Myocyte (in vitro differentiated cells): Measurements from ENCODE around the gene SLC35E3. TPM values are rescaled to one million over a fixed set of nuclear protein-coding genes. Genes with fewer than 3 reads are reported as not detected.
A peak's percentile ranks its signal among the peaks of the same experiment; 100 is the strongest.

Experiments
- DNase-seq: peaks from one replicate; pipeline ENCODE4 v3.0.0-alpha.2; 2012; ENCODE audit warnings: low read depth
- total RNA-seq: library from RNA; depleted of rRNA; stranded (reverse); fragments of >200 nt; gene quantifications from 2 replicates; pipeline ENCODE4 v1.2.3, GENCODE V29; 2014

The SLC35E3 gene
- total RNA-seq, 1 donor from 2014 or later, result 4.2 TPM

- DNase-seq, result no peak
Measured at GRCh38 chr12:68769941-68770340, 24.0 kb downstream of the SLC35E3 start.

- DNase-seq, result no peak
Measured at GRCh38 chr12:68771223-68771925, 25.4 kb downstream of the SLC35E3 start.

DNA sequence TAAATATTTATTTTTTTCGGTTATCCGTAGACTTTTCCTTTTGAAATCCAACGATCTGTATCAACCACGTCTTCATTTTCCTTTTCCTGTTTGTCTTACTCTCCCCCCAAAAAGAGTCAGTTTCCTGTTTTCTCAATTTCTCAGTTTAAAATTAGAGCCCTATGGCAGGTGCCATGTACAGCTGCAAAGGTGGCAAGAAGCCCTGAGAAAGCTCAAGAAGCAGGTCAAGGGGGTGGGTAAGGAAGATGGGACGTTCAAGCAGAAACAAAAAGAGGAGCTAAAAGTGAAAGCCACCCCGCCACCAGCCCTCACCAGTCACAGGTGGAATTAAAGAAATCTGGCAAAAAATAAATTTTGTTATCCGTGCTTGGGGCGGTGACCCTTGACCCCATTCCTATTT lies 26.7 kb downstream of the SLC35E3 start:
- no peak for DNase-seq

GRCh38 chr12:68773582-68773981 lies 27.6 kb downstream of the SLC35E3 start:
- no peak for DNase-seq

DNA sequence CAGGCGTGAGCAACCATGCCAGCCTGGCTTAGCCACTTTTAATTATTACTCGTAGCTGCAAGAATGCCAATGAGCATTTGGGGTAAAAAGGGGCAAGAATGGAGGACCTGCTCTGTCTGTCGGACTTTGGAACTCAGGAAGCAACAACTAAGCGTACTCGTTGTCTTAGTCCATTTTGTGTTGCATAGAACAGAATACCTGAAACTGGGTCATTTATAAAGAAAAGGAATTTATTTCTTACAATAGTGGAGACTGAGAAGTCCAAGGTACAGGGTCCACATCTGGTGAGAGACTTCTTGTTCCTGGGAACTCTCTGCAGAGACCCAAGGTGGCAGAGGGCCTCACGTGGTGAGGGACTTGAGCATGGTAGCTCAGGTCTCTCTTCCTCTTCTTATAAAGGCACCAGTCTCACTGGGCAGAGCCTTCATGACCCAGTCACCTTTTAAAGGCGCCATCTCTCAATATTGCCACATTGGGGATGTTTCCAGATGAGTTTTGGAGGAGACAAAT lies 29.2 kb downstream of the SLC35E3 start:
- DNase-seq, result no peak

GRCh38 chr12:68776976-68777610 lies 31.1 kb downstream of the SLC35E3 start:
- DNase-seq, result peak; percentile 84

- no peak for DNase-seq
Measured at GRCh38 chr12:68779280-68779679, 33.3 kb downstream of the SLC35E3 start.

DNA sequence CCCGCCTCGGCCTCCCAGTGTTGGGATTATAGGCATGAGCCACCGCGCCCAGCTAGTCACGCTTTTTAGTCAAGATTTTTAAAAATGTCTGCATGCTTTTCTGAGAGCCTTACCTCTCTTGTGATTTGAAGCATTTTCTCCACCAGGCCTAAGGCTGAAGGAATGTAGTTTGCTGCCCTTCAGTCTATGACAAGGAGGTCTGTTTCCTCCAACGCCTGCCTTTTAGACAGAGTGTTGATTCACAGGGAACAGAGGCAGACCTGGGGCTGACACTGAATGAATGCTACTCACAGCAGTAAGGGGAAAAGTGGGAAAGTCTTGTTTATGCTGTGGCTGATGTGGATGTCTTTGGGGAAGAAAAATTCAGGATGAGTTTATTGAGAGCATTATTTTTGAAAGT lies 34.8 kb downstream of the SLC35E3 start:
- DNase-seq, result no peak

DNA sequence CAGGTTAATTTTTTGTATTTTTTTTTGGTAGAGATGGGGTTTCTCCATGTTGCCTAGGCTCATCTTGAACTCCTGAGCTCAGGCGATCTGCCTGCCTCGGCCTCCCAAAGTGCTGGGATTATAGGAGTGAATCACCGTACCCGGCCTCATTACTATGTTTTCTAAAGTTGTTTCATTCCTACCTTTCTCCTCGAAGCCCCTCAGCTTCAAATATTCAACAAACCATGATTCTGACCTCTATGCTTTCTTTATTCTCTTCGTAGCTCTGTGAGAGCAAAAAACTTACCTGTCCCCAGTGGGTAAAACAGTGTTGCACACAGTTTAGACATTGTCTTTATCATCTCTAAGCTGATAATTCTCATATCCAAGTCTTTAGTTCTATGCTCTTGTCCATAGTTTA lies 35.8 kb downstream of the SLC35E3 start:
- no peak for DNase-seq

- DNase-seq, result peak; percentile 56
Measured at GRCh38 chr12:68784015-68784414, 38.0 kb downstream of the SLC35E3 start.

GRCh38 chr12:68785358-68785757 lies 39.4 kb downstream of the SLC35E3 start:
- no peak for DNase-seq

DNA sequence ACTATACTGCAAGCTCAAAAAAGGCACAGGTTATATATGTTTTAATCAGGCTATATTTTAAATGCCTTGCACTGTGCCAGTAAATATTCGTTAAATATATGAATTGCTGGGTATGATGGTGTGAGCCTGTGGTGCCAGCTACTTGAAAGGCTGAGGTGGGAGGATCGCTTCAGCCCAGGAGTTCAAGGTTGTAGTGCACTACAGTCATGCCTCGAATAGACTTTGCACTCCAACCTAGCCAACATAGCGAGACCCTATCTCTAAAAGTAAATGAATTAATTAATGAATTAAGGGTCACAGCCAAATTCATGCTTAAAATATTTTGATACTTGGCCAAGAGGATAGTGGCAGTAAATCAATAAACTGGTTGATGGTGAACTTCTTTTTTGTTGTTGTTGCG lies 39.8 kb downstream of the SLC35E3 start:
- no peak for DNase-seq

DNA sequence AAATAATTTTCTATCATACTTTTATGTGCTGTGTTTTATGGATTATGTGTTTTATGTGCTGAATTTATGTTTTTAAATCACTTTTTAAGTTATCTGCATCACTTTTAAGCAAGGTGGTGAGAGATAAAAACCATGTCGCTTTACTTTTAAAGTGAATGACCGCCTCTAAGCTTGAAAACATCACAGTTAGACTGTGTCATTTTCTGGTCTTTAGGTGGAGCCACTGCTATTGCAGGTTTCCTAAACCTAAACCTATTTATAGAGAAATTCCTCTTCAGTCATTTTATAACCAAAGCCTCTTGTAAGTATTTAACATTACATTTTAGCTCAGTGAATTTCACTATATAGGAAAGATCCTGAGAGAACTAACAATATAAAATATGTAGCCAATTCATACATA lies 41.0 kb downstream of the SLC35E3 start:
- DNase-seq, result no peak

DNA sequence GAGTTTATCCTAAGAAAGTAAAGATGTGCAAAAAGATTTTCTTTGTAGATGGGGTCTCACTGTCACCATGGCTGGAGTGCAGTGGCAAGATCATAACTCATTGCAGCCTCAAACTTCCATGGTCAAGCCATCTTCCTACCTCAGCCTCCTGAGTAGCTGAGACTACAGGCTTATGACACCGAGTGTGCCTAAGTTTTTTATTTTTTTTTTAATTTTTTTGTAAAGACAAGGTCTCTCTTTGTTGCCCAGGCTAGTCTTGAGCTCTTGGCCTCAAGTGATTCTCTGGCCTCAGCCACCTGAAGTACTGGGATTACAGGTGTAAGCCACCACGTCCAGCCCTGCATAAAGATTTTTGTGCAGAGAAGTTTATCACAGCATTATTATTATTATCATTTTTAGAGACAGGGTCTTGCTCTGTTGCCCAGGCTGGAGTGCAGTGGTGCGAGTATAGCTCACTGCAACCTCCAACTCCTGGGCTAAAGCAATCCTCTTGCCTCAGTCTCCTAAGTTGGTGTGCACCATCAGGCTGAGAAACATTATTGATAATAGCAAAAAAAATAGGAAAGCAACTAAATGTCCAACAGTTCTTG lies 42.7 kb downstream of the SLC35E3 start:
- no peak for DNase-seq

GRCh38 chr12:68789144-68789878 lies 43.3 kb downstream of the SLC35E3 start:
- DNase-seq, result no peak

GRCh38 chr12:68790081-68790951 lies 44.3 kb downstream of the SLC35E3 start:
- no peak for DNase-seq

DNA sequence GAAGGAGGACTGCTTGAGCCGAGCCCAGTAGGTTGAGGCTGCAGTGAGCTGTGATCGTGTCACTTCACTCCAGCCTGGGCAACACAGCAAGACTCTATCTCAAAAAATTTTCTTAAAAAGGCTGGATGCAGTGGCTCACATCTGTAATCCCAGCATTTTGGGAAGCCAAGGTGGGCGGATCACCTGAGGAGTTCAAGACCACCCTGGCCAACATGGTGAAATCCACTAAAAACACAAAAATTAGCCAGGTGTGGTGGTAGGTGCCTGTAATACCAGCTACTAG lies 44.9 kb downstream of the SLC35E3 start:
- no peak for DNase-seq

DNA sequence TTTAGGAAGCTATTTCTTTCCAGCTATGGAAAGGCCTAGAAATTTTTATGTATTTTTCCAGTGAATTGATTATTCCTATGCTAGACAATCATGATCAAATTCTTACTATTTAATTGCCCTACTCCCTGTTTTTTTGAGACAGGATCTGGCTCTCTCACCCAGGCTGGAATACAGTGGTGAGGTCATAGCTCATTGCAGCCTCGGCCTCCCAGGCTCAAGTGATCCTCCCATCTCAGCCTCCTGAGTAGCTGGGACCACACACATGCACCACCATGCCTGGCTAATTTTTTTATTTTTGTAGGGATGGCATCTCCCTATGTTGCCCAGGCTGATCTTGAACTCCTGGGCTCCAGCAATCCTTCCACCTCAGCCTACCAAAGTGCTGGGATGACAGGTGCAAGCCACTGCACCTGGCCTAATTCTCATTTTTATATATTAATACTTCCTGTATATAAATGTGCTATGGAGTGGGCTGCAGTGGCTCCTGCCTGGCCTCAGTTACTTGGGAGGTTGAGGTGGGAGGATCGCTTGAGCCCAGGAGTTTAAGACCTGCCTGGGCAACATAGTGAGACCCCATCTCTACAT lies 46.0 kb downstream of the SLC35E3 start:
- no peak for DNase-seq

DNA sequence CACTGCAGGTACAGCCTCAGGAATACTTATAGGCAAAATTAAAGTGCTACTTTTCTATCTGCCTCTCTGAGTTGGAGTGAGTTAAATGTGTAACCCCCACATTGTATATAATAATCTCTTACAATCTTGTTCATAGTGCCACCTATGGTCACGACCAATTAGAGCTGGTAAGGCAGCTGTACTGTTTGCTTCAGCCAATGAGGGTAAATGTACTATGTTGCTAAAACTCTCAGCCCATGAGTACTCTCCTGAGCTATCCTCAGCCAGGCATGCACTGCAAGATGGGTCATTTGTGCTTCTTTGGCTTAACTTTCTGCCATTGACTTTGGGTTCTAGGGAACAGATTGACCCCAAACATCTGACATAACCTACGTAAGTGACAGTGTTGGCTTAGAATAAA lies 47.0 kb downstream of the SLC35E3 start:
- DNase-seq, result peak; percentile 44

DNA sequence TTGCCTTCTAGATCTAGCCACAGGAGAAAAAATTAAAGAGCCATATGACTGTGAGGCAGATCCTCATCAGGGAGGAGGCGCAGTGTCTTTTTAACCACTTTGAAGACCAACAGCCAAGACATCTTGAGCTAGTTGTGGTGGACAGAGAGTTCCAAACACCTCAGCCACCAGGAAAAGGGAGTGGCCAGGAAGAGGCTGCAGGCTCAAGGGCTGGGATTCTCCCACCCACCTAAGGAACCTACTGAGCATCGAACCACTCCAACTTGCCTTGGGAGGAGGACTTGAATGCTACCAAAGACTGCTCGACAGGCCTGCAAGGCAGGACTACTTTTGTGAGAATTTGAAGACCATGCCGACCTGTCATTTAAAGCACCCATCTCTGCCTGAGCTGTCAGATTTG lies 47.5 kb downstream of the SLC35E3 start:
- no peak for DNase-seq
